HG03025 (cell line): Measurements from ENCODE around the gene COL6A6.

Experiments
- ATAC-seq: cut with Tn5 transposase; IDR thresholded peaks from one replicate; pipeline ENCODE4 v1.9.1; 2021; ENCODE audit warnings: mild to moderate bottlenecking, moderate library complexity; ENCODE audit not compliant: unreplicated experiment, low FRiP score

Gene COL6A6, protein sequence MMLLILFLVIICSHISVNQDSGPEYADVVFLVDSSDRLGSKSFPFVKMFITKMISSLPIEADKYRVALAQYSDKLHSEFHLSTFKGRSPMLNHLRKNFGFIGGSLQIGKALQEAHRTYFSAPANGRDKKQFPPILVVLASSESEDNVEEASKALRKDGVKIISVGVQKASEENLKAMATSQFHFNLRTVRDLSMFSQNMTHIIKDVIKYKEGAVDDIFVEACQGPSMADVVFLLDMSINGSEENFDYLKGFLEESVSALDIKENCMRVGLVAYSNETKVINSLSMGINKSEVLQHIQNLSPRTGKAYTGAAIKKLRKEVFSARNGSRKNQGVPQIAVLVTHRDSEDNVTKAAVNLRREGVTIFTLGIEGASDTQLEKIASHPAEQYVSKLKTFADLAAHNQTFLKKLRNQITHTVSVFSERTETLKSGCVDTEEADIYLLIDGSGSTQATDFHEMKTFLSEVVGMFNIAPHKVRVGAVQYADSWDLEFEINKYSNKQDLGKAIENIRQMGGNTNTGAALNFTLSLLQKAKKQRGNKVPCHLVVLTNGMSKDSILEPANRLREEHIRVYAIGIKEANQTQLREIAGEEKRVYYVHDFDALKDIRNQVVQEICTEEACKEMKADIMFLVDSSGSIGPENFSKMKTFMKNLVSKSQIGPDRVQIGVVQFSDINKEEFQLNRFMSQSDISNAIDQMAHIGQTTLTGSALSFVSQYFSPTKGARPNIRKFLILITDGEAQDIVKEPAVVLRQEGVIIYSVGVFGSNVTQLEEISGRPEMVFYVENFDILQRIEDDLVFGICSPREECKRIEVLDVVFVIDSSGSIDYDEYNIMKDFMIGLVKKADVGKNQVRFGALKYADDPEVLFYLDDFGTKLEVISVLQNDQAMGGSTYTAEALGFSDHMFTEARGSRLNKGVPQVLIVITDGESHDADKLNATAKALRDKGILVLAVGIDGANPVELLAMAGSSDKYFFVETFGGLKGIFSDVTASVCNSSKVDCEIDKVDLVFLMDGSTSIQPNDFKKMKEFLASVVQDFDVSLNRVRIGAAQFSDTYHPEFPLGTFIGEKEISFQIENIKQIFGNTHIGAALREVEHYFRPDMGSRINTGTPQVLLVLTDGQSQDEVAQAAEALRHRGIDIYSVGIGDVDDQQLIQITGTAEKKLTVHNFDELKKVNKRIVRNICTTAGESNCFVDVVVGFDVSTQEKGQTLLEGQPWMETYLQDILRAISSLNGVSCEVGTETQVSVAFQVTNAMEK (N-terminal part only)

DNA sequence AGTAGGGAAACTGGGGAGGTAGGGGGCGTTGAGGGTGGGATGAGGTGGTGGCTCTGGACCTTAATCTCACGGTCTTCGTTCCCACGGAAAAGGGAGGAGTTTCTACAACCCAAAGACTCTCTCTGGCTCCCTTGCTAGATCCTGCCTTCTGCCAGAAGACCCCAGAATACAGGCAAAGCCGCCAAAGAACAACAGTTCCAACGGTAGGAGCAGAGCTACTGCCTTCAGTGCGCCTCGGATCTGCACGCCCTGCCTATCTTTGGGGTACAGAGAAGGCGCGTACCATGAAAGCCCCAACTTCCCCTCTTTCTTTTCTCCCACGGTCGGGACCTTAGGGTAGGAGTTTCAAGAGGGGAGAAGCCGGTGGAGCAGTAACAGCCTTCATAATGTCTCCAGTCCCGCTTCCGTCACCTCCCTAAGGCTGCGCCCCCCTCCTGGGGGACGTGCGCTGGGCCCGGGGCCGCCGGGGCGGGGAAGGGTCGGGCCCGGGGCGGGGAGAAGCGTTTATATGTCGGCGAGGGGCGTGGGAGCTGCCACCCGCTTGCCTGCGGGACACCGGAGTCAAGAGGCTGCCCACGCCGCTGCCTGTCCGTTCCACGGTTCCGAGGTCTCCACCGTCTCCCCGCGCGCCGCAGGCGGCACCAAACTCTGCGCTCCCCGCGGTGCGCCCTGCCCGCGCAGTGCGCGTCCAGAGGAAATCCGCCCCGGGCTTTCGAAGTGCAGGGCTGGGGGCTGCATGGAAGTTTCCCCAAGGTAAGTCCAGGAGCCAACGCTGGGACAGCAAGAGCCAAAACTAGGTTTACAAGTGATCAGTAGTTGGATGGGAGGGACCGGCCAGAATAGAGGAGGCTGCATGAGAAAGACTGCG is at the start of gene COL6A6:
TSS of gene COL6A6 (plus strand) at position 533 of the 868 bp plus-strand sequence. CDS start 43,188 bp downstream, outside the sequence.
- no peak for ATAC-seq

DNA sequence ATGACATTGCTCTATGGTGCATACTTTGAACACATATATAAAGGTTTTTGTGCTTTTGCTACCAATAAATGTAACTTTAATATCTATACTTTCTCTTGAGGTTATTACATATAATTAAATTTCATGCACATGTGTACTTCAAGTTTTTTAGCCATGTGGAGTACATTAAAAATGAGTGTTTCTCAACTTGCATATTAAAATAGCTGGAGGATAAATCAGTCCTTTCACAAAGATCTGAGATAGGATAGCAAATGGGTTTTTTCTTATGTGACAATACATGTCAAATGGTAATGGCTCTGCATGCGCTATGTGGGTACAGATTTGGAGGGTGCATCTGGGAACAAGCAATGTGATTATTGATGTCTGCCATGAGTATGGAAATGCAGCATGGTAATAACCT is 48.7 kb upstream of the COL6A6 start:
- no peak for ATAC-seq

DNA sequence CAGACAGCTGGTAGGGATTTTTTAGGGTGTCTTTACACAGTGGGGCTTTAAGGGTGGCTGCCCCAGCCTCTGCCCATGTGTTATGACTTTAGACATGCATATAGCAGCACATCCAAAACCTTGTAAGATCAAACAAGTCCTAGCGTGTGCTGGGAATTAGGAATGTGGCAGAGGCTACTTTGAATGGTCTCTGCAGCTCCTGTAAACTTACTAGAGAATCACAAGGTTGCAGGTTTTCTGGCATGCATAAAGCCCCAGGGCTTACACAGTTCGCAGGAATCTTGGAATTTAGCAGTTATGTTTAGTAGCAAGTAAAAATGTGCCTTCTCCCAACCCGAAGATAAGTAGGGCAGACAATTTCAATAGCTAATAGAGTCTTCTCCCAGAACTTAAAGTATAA is 46.9 kb upstream of the COL6A6 start:
- ATAC-seq = no peak

DNA sequence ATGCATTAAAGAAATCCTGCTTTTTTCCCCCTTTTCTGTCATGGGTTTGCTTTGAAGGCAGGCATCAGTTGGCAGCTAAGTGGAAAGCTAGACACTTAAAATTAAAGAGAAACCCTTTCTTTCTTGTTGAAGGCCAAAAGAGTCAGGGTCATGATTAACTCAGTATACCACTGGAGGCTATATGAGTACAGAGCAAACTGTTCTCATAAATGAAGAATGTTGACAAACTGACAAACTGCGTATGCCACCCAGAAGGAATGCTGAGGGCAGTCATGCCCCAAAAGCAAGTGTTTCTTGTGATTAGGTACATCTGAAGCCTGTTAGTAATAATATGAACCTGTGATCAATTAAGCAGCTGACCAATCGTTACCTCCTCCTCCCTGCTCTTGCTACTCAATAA is 43.6 kb upstream of the COL6A6 start:
- no peak for ATAC-seq

DNA sequence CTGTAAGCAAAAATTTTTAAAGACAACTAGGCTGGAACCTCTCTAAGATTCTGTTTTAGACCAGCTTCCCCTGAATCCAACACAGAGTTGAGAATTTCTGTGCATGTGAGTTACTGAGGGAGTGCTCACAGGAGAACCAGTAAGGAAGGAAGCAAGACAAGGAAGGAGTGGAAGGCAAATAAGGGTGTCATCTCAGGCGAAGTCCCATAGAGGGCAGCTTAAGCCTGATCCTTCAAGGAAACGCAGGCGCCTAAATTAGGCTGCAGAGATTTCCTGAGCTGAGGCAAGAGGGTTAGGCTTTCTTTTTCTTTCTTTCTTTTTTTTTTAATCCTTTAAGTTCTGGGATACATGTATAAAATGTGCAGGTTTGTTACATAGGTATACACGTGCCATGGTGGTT is 36.2 kb upstream of the COL6A6 start:
- no peak for ATAC-seq

DNA sequence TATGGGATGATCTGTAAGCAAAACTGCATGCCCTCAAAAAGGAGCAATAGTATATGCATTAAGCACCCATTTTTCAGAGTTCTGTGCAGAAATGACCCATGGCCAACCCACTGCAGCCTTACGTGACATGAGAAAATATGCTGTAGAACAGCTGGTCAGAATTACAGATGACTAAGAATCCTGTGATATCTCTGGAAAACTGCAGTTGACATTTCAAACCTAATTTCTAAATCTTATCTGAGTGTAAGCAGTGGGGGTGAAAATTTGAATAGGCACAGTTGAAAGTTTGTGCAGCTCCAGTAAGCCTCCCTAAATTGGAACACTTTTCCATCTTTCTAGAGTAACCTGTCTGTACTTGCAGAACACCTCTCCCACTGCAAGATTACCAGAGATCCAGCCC is 28.7 kb upstream of the COL6A6 start:
- no peak for ATAC-seq

DNA sequence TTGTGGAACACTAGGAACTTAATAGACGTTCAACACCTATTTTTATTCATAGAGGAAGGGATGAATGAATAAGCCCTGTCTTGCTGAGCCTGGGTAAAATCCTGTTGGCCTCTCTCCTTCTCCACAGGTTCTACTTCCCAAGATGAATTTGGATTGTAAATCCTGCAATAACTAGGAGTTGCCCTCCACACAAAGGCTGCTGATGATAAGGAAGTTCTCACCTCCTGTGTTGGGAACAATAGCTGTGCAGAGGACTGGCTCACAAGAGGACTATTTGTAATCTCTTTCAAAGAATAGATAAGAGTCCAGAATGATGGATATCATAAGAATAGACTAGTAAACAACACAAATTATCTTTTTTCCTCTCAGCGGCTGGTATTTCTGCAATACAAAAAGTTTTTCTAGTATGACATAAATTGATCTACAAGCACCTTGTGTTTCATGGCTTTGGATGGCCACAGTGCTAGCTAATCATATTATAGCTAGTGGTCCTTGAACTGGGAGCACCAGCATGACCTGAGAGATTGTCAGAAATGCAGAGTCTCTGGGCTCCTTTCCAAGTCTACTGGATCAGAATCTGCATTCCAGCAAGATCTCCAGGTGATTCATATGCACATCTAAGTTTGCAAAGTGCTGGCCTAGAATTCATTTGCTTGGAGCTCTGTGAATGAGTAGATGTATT is 28.1 kb upstream of the COL6A6 start:
- no peak for ATAC-seq

DNA sequence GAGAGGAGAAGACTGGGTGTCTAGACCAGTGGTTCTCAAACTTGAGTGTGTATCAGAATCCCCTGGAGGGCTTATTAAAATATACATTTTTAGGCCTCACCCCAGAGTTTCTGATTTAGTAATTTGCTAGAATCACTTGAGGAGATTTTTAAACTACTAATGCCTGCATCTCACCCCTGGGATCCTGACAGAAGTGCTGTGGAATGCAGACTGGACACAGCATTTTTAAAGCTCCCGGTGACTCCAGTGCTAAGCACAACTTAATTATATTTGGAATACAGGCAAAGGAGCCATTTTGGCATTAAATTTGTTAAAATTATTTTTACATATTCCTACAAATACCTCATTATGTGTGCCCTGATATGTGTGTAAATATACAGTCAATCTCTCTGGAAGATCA is 26.7 kb upstream of the COL6A6 start:
- ATAC-seq = no peak

DNA sequence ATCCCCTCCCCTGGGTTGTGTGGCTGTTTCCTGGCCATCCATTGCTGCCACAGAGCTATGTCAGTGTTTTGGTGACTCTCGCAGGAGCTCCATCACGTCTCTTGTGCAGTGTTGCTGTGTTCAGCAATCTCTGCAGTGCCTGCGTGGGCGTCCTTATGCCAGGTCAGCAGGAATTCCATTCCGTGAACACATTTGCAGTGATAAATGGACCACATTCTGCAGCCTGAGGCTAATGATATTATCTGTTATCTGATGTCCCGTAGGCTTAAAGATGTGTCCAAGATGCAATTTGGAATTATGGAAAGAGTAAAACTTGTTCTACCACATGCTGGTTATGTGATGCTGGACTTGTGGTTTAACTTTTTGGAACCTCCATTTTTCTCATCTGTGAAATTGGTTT is 25.5 kb upstream of the COL6A6 start:
- no peak for ATAC-seq

DNA sequence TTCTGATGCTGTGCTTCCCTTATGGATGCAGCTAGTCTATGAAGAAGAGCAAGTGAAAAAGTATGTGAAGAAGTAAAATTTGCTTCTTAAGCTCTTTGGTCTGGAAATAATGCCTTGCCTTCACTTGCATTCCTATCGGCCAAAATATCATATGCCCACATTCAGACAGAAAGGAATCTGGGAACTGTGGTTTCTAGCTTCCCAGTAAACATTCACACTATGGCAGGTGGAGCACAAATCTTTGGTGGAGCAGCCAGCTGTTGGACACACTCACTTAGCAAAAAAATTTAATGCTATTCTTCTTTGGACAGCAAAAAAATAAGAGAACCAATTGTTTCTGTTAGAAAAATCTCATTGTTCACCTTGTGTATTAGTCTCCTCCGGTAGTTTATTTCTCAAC is 12.3 kb upstream of the COL6A6 start:
- no peak for ATAC-seq

DNA sequence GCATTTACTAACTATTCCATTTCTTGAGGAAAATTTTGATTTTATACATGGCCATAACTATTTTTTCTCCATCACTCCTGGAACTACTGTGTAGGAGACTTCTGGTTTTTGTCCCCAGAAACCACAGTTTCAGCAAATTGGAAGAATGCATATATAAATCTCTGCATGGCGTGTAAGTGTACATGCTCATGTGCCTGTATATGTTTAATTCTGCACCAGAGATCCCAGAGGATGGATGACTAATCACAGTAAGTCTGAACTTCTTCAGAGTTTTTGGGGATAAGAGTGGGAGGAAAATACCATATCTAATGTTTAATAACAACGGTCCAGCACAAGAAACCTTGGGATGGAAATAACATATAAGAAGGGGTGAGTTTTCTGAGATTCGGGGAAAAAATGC is 10.9 kb upstream of the COL6A6 start:
- ATAC-seq = no peak

DNA sequence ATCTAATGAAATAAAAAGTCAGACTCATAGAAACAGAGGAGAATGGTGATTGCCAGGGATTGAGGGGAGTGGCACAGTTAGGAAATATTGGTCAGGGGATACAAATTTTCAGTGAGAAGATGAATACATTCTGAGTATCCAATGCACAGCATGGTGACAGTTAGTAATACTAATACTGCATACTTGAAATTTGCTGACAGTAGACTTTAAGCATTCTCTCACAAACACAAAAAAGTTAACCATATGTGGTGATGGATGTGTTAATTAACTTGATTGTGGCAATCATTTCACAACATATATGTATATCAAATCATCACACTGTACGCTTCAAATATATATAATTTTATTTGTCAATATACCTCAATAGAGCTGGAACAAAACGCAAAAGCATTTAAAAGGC is 9.2 kb upstream of the COL6A6 start:
- ATAC-seq = no peak

DNA sequence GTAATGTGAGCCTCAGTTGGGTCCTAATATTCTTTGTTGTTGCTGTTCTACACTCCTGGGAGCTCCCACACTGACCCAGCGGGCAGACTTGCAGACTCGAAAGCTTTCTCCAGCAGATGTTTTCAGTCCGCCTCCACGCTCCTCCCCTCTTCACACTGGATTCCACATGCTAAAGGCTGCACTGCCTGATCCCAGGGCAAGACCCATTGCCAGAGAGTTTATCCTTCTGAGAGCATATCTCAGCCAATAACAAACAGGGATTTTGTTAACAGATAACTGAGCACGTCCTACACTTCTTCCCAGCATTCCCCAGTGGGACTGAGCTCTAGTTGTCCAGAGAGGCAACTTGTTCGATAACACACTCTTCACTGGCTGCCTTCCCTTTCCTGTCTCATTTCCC is 8.0 kb upstream of the COL6A6 start:
- ATAC-seq = no peak

DNA sequence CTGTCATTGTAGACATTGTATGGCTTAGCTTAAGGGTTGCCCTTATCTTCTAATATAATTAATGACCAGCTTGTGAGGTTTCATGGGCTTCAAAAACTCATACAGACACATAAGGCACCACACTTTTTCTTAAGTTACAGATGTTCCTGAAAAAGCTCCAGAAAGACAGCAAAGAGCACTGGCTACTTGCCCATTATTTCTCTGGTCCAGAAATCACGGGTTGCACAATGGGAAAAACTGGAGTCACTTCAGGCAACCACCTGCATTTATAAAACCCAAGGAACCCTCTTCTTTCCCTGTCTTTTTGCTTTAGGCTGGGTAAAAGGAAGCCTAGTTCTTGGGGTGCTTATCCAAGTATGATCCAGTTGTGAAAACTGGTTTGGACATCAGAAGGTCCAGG is 2.3 kb upstream of the COL6A6 start:
- ATAC-seq = no peak

DNA sequence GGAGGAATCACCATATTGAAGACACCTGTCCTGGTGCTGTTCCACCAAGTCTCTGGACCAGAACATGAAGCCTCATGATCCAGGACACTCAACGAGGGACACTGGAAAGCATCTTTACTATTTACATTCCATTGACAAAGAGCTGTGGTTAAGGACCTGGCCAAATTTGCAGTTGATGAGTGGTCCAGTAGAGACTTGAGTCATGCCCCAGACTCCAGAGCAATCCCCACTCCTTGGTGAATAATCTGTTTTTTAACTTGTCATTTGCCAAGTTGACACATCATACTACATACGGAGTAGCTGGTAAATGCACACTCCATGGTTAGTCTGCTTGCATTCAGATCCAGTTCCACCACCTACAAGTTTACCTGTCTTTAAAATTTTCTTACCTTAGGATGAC is 1.2 kb upstream of the COL6A6 start:
- ATAC-seq = no peak

DNA sequence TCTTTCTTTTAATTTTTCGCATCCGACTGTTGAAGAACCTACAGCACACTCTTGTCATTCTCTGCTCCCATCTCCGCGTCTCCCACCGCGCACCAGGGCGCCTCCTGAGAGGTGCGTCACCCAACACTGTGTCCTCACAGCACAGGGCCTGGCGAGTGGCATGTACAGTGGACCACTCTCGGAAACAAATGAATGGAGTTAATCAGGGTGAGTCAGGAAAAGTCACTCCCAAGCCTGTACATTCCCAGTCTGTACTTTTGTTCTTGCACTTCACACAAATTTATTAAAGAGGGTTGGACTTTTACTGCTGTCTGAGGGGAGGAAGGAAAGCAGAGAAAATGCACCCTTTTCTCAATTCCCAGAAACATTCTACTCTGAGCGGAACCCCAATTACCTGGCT is 625 bp downstream of the COL6A6 start:
- no peak for ATAC-seq

DNA sequence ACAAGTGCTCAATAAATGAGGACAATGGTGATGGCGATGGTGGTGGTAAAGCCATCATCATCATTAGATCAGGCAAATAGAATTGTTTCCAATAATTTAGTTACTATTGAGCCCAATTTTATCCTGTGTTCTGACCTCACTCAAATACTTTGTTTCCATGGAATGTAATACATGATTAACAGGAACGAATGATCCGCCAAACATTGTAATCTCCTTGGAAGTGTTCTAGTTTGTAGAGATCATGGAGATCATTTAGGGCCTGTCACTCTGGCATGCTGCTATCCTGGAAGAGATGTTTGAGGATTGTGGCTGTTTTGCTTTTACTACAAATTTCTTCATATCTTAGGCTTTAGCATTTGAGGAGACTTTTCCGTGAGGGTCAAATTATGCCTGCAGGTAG is 2.8 kb downstream of the COL6A6 start:
- ATAC-seq = no peak

DNA sequence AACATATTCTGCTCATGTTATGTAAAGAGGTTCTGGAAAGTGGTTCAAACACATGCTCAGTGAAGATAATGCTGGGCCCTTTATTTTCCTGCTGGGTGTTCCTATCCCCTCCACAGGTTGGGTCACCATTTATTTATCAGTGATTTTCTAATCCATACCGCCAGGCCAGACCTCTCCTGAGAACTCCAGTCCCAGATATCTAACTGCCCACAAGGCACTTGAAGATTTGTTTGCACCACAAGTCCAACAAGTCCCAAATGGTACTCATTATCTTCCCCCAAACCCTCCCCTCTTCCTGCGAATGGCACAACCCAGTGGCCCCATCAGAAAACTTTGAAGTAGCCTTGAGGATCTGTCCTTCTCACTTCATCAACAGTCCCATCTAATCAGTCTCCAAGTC is 5.4 kb downstream of the COL6A6 start:
- ATAC-seq = no peak

DNA sequence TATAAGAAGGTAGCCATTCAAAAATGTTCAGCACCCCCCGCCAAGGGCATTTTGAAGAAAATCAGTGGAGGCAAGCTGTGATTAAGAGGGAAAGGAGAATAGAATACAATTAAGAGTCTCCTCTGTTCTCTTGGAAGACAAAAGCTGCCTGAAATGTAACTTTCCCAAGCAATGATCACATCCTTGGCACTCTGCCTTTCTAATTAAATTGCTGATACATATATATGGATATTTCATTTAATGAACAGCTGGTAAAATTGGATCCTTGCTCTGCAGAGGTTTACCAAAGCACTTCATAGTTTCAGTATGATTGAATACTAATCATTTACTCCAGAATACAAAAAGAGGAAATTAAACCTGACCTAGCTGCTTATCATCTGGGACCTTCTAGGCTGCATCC is 10.4 kb downstream of the COL6A6 start:
- ATAC-seq = no peak

DNA sequence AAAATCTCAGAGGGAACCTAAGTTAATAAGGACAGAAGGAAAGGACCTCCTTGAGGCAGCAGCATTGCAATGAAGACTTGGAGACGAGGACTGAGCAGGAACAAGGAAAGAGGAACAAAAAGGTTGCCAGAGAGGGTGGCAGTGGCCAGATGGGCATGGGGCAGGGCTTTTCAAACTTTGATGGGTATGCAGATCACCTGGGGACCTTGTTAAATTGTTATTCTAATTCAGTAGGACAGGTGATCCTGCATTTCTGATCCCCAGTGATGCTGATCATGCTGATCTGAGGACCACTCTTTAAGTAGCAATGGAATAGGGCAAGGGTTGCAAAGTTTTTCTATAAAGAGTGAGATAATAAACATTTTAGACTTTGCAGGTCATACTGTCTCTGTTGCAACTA is 11.1 kb downstream of the COL6A6 start:
- no peak for ATAC-seq
